CD8-positive, alpha-beta memory T cell (primary cell): ENCODE data around the gene MND1. TPM values are rescaled to one million over a fixed set of nuclear protein-coding genes. Genes with fewer than 3 reads are reported as not detected.
"Not testable (repeated sequence)": the region's sequence is repeated elsewhere in the genome, so short reads cannot be mapped to it uniquely, and the experiment has no call there.

Source experiments
- CTCF ChIA-PET: fragments of 350-600 bp; sonication (Branson Sonifier 250); formaldehyde crosslinking; loops from one replicate; lab custom pipeline; 2021; ENCODE audit warnings: antibody characterized with exemption; lab: Charles Lee
- POLR2A ChIA-PET: fragments of 350-600 bp; sonication (Branson Sonifier 250); formaldehyde crosslinking; loops from one replicate; lab custom pipeline; 2021; ENCODE audit warnings: antibody characterized with exemption; lab: Charles Lee
- DNase-seq, 5 donors: peaks; one replicate each; pipeline versions ENCODE4 v3.0.0 to v3.0.0-alpha.2; 2020 to 2022; ENCODE audit warnings: mixed read lengths in 1 of 5
- H3K27ac ChIP-seq: one replicate; pipeline ENCODE4 v1.7.0; 2013; ENCODE audit warnings: low read depth, mild to moderate bottlenecking, low read length, moderate library complexity
- H3K27me3 ChIP-seq: 2 replicates; pipeline ENCODE4 v1.7.0; 2013; ENCODE audit warnings: low read length, mild to moderate bottlenecking; ENCODE audit not compliant: insufficient read depth, poor library complexity, severe bottlenecking
- H3K36me3 ChIP-seq: 2 replicates; pipeline ENCODE4 v1.7.0; 2013; ENCODE audit warnings: mild to moderate bottlenecking, low read length, moderate library complexity; ENCODE audit not compliant: insufficient read depth
- H3K4me1 ChIP-seq: 2 replicates; pipeline ENCODE4 v1.7.0; 2013; ENCODE audit warnings: mild to moderate bottlenecking, low read length, moderate library complexity; ENCODE audit not compliant: insufficient read depth
- H3K4me3 ChIP-seq: 2 replicates; pipeline ENCODE4 v1.7.0; 2013; ENCODE audit warnings: mild to moderate bottlenecking, low read length
- H3K9me3 ChIP-seq: 2 replicates; pipeline ENCODE4 v1.7.0; 2013; ENCODE audit warnings: mild to moderate bottlenecking, low read length
- H3K27ac Mint-ChIP-seq, 8 donors: one replicate each; pipeline ENCODE4 v1.8.0; 2020 to 2021; ENCODE audit warnings: mixed read lengths in 8 of 8, mild to moderate bottlenecking in 6 of 8, inconsistent platforms in 3 of 8, moderate library complexity in 3 of 8
- H3K27me3 Mint-ChIP-seq, 2 donors: one replicate each; pipeline ENCODE4 v1.8.0; 2020 to 2021; ENCODE audit warnings: mixed read lengths in 2 of 2, mild to moderate bottlenecking in 1 of 2, moderate library complexity in 1 of 2
- H3K36me3 Mint-ChIP-seq, 3 donors: one replicate each; pipeline ENCODE4 v1.8.0; 2020 to 2021; ENCODE audit warnings: mixed read lengths in 3 of 3, inconsistent platforms in 1 of 3, mild to moderate bottlenecking in 1 of 3
- H3K4me1 Mint-ChIP-seq, 3 donors: one replicate each; pipeline ENCODE4 v1.8.0; 2020 to 2021; ENCODE audit warnings: mixed read lengths in 3 of 3, inconsistent platforms in 1 of 3, mild to moderate bottlenecking in 1 of 3
- H3K4me3 Mint-ChIP-seq, 7 donors: one replicate each; pipeline ENCODE4 v1.8.0; 2020 to 2021; ENCODE audit warnings: mixed read lengths in 7 of 7, mild to moderate bottlenecking in 6 of 7, moderate library complexity in 4 of 7, inconsistent platforms in 2 of 7
- H3K9me3 Mint-ChIP-seq, 5 donors: one replicate each; pipeline ENCODE4 v1.8.0; 2020 to 2022; ENCODE audit warnings: mixed read lengths in 5 of 5, mild to moderate bottlenecking in 3 of 5, moderate library complexity in 2 of 5, inconsistent platforms in 1 of 5
- polyA plus RNA-seq: library from polyadenylated mRNA; unstranded; fragments of 300-500 nt; fragmentation: Illumina TruSeq; gene quantifications from one replicate; pipeline ENCODE4 v1.2.3, GENCODE V29; 2021
- total RNA-seq, 2 experiments: library from RNA; stranded (reverse); gene quantifications; one replicate each; pipeline ENCODE4 v1.2.3, GENCODE V29; 2021

The MND1 gene
- total and polyA plus RNA-seq, 3 experiments from 2014 or later, result 0.31 to 21.6 (median 20.2) TPM

- Mint-ChIP-seq H3K27me3 (no peaks in the 10 kb centered on the region), H3K4me1 (peaks cover 15% of the 10 kb centered on the region in 3 donors), H3K4me3 (no peak overlapping the region), H3K36me3 (no peaks in the 10 kb centered on the region), H3K27ac (peak overlapping the region in 1 of 8 donors; percentile 26), H3K9me3 (no peaks in the 10 kb centered on the region)
- Histone ChIP-seq H3K4me1 (peaks cover 18% of the 10 kb centered on the region), H3K4me3 (no peak overlapping the region), H3K36me3 (no peaks in the 10 kb centered on the region), H3K27ac (no peak overlapping the region), H3K27me3 (no peaks in the 10 kb centered on the region), H3K9me3 (no peaks in the 10 kb centered on the region)
- ChIA-PET CTCF (interaction anchor here (1.3 to 4.3 kb wide), 4 partner anchors 13 to 126 kb away, joined by 3 to 17 read pairs (median 8); partner anchors contain the start of gene TMEM131L), POLR2A (interaction anchor here (1.0 kb wide), 1 partner anchor 17 kb away, joined by 3 read pairs; no protein-coding TSS in a partner anchor)
- DNase-seq, result no peak
Measured at GRCh38 chr4:153448003-153448731, 103.7 kb downstream of the MND1 start.

GRCh38 chr4:153449338-153449737 lies 104.8 kb downstream of the MND1 start:
- H3K36me3 Mint-ChIP-seq, result no peaks in the 10 kb centered on the region
- ChIA-PET CTCF (interaction anchor here (1.3 to 4.3 kb wide), 3 partner anchors 17 to 19 kb away, joined by 3 to 17 read pairs (median 4); partner anchors contain the start of gene TMEM131L), POLR2A (interaction anchor here (1.3 kb wide), 1 partner anchor 18 kb away, joined by 4 read pairs; no protein-coding TSS in a partner anchor)
- H3K4me3 Mint-ChIP-seq, result peak overlapping the region in 2 of 7 donors; percentile 7 to 9
- Histone ChIP-seq H3K36me3 (no peaks in the 10 kb centered on the region), H3K27ac (no peak overlapping the region), H3K4me3 (no peak overlapping the region), H3K27me3 (no peaks in the 10 kb centered on the region), H3K9me3 (no peaks in the 10 kb centered on the region), H3K4me1 (peaks cover 18% of the 10 kb centered on the region)
- H3K27ac Mint-ChIP-seq, result peak overlapping the region in 2 of 8 donors; percentile 35 to 95
- no peaks in the 10 kb centered on the region for H3K27me3 Mint-ChIP-seq
- no peaks in the 10 kb centered on the region for H3K9me3 Mint-ChIP-seq
- DNase-seq, result no peak
- peaks cover 15% of the 10 kb centered on the region in 3 donors for H3K4me1 Mint-ChIP-seq

- Histone ChIP-seq H3K4me3 (peak overlapping the region; percentile 6), H3K4me1 (peaks cover 18% of the 10 kb centered on the region), H3K27ac (no peak overlapping the region), H3K27me3 (no peaks in the 10 kb centered on the region), H3K36me3 (no peaks in the 10 kb centered on the region), H3K9me3 (no peaks in the 10 kb centered on the region)
- DNase-seq, result no peak
- Mint-ChIP-seq H3K9me3 (no peaks in the 10 kb centered on the region), H3K27ac (peak overlapping the region; percentile 24 to 95 (median 74)), H3K4me1 (peaks cover 15% of the 10 kb centered on the region in 3 donors), H3K4me3 (peak overlapping the region; percentile 2 to 72 (median 66)), H3K27me3 (no peaks in the 10 kb centered on the region), H3K36me3 (no peaks in the 10 kb centered on the region)
- ChIA-PET CTCF (interaction anchor here (1.3 kb wide), 1 partner anchor 17 kb away, joined by 4 read pairs; no protein-coding TSS in a partner anchor), POLR2A (interaction anchor here (1.3 kb wide), 1 partner anchor 17 kb away, joined by 4 read pairs; no protein-coding TSS in a partner anchor)
Measured at GRCh38 chr4:153450544-153450917, 106.0 kb downstream of the MND1 start.

GRCh38 chr4:153451145-153451544 lies 106.7 kb downstream of the MND1 start:
- H3K36me3 ChIP-seq, POLR2A ChIA-PET, H3K9me3 ChIP-seq, H3K36me3 Mint-ChIP-seq, H3K4me3 Mint-ChIP-seq, H3K4me3 ChIP-seq, CTCF ChIA-PET, H3K27me3 Mint-ChIP-seq, H3K27me3 ChIP-seq, H3K27ac Mint-ChIP-seq, H3K9me3 Mint-ChIP-seq, H3K27ac ChIP-seq, DNase-seq: not testable (repeated sequence)
- peaks cover 15% of the 10 kb centered on the region in 3 donors for H3K4me1 Mint-ChIP-seq
- peaks cover 18% of the 10 kb centered on the region for H3K4me1 ChIP-seq

GRCh38 chr4:153451911-153452657 lies 107.6 kb downstream of the MND1 start:
- Mint-ChIP-seq H3K9me3 (no peaks in the 10 kb centered on the region), H3K27me3 (no peaks in the 10 kb centered on the region), H3K4me1 (peaks cover 15% of the 10 kb centered on the region in 3 donors), H3K36me3 (no peaks in the 10 kb centered on the region), H3K27ac (peak overlapping the region in 1 of 8 donors; percentile 57), H3K4me3 (peak overlapping the region in 1 of 7 donors; percentile 55)
- no peak overlapping the region for H3K27ac ChIP-seq
- DNase-seq, result no peak
- H3K36me3 ChIP-seq, result no peaks in the 10 kb centered on the region
- H3K4me1 ChIP-seq, result peaks cover 18% of the 10 kb centered on the region
- no peak overlapping the region for H3K4me3 ChIP-seq
- no peaks in the 10 kb centered on the region for H3K9me3 ChIP-seq
- H3K27me3 ChIP-seq, result no peaks in the 10 kb centered on the region
- ChIA-PET POLR2A (no interaction called here), CTCF (interaction anchor here (1.0 kb wide), 2 partner anchors 13 to 16 kb away, joined by 3 to 4 read pairs; no protein-coding TSS in a partner anchor)

GRCh38 chr4:153452658-153453378 lies 108.3 kb downstream of the MND1 start:
- Histone ChIP-seq H3K4me3 (no peak overlapping the region), H3K27ac (no peak overlapping the region), H3K9me3 (no peaks in the 10 kb centered on the region), H3K4me1 (peaks cover 18% of the 10 kb centered on the region), H3K27me3 (no peaks in the 10 kb centered on the region), H3K36me3 (no peaks in the 10 kb centered on the region)
- Mint-ChIP-seq H3K27ac (no peak overlapping the region), H3K27me3 (no peaks in the 10 kb centered on the region), H3K4me1 (peaks cover 15% of the 10 kb centered on the region in 3 donors), H3K36me3 (no peaks in the 10 kb centered on the region), H3K4me3 (peak overlapping the region in 1 of 7 donors; percentile 57), H3K9me3 (no peaks in the 10 kb centered on the region)
- CTCF ChIA-PET, result interaction anchor here (1.0 kb wide), 2 partner anchors 12 to 15 kb away, joined by 3 to 4 read pairs; no protein-coding TSS in a partner anchor
- POLR2A ChIA-PET, result no interaction called here
- no peak for DNase-seq

GRCh38 chr4:153453402-153453801 lies 108.9 kb downstream of the MND1 start:
- no peaks in the 10 kb centered on the region for H3K27me3 Mint-ChIP-seq
- no peaks in the 10 kb centered on the region for H3K36me3 ChIP-seq
- no peak for DNase-seq
- no peaks in the 10 kb centered on the region for H3K27me3 ChIP-seq
- no peak overlapping the region for H3K27ac ChIP-seq
- H3K36me3 Mint-ChIP-seq, result no peaks in the 10 kb centered on the region
- peaks cover 18% of the 10 kb centered on the region for H3K4me1 ChIP-seq
- ChIA-PET CTCF (no interaction called here), POLR2A (interaction anchor here (0.6 kb wide), 1 partner anchor 12 kb away, joined by 5 read pairs; no protein-coding TSS in a partner anchor)
- no peaks in the 10 kb centered on the region for H3K9me3 Mint-ChIP-seq
- H3K4me3 ChIP-seq, result no peak overlapping the region
- peak overlapping the region in 1 of 7 donors; percentile 57 for H3K4me3 Mint-ChIP-seq
- peaks cover 15% of the 10 kb centered on the region in 3 donors for H3K4me1 Mint-ChIP-seq
- no peak overlapping the region for H3K27ac Mint-ChIP-seq
- H3K9me3 ChIP-seq, result no peaks in the 10 kb centered on the region
